GM12801 (cell line): Measurements from ENCODE around the gene OCIAD2.

Experiments used
- TF ChIP-seq, protein P1 (sequence below): IDR thresholded peaks from one replicate; pipeline ENCODE4 v1.5.1; 2011; ENCODE audit warnings: control low read depth; ENCODE audit not compliant: insufficient read length; ENCODE audit errors: extremely low read depth

OCIAD2 gene

DNA sequence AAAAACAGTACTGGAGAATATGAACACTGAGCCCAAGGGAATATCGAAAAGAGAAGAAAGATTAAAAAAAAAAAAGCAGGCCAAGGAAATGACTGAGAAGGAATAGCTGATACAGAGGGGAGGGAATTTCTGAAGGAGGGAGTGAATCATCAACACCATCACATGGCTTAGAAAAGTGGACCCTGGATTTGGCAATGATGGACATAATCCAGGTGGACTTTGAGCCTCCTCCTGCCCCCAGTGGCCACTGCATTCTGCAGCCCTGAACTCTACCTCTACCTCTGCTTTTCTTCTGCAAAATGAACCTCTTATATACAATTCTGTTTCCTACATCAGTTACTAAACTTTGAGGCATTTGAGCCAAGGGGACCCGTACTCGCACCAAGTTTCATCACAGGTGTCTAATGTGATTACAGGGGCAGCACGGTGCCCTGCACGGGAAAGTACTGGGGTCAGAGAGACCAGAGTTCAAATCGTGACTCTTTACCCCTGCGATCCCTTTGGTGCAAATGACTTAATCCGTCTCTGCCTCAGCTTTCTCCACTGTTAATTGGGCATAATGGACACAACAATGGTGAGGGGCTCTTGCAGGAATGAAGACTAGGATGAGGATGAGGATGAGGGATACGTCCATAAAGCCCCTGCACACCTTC, 1.1 kb downstream of the OCIAD2 start:
- TF ChIP-seq, protein P1, sequence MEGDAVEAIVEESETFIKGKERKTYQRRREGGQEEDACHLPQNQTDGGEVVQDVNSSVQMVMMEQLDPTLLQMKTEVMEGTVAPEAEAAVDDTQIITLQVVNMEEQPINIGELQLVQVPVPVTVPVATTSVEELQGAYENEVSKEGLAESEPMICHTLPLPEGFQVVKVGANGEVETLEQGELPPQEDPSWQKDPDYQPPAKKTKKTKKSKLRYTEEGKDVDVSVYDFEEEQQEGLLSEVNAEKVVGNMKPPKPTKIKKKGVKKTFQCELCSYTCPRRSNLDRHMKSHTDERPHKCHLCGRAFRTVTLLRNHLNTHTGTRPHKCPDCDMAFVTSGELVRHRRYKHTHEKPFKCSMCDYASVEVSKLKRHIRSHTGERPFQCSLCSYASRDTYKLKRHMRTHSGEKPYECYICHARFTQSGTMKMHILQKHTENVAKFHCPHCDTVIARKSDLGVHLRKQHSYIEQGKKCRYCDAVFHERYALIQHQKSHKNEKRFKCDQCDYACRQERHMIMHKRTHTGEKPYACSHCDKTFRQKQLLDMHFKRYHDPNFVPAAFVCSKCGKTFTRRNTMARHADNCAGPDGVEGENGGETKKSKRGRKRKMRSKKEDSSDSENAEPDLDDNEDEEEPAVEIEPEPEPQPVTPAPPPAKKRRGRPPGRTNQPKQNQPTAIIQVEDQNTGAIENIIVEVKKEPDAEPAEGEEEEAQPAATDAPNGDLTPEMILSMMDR, result no peak

DNA sequence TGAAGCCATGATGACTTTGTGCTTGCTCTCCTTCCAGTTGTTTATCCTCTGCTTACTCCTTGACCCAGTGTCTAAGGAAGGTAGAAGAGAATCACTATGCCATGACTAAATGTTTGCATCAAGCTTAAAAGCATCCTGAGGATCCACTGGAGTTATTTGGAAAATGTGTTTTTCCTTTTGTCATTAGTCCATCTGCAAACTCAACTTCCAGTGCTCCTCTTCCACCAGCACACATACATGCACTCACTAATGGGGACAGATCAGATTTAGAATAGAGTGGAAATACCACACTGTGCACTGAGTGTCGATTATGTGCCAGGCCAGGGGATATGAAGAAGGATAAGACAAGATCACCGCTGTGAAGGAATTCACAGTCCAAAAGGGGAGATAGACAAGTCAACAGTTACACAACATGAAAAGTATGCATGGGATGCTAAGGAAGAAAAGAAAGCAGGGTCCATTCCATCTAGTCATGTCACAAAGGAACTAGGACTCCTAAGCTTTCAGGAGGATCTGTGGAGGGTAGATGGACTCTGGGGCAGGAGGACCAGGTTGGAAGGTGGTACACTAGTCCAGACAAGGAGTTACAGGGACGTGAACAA, 1.9 kb downstream of the OCIAD2 start:
- TF ChIP-seq, protein P1, result no peak

DNA sequence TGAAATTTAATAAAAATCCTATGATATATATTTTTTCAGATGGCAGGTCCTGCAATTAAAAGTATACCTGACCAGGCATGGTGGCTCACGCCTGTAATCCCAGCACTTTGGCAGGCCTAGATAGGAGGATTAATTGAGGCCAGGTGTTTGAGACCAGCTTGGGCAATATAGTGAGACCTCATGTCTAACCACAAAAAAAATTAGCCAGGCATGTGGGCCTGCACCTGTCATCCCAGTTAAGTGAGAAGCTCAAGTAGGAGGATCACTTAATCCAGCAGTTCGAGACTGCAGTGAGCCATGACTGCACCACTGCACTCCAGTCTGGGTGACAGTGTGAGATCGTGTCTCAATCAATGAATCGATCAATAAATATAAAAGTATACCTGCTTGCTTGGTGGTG, 2.5 kb downstream of the OCIAD2 start:
- TF ChIP-seq, protein P1, result no peak

DNA sequence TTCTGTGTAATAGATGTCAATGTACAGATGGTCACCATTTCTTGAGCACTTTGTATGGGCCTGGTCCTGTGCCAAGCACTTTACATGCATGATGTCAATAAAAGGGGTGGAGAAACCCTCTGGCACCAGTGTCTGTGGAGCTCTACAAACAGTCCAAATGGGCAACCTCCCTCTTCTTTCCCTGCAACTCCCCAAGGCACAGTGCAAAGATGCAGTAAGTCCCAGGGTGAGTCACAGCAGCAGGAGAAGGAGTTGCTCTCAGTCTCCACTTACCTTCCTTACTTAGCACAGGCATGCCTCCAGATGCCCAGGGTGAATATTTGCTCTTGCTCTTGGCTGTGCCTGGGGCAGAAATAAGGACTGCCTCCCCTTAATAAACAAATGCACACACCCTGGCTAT, 4.3 kb downstream of the OCIAD2 start:
- TF ChIP-seq, protein P1, result no peak

DNA sequence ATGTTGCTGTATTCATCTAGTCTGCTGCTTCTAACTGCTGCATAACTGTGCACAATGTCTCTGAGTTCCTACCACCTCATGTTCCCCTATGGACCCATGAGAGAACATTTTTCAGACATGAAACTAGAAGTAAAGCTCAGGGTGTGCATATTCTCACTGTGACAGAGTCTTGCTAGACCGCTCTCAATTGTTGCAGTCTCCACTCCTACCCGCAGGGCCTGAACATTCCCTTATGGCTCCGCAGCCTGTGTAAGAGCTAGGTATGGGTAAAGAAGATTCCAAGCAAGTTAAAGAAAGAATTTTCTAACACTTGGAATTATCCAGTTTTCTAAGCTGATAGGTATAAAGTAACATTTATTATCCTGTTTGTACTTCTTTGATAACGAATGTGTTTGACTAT, 5.4 kb downstream of the OCIAD2 start:
- TF ChIP-seq, protein P1, result no peak

DNA sequence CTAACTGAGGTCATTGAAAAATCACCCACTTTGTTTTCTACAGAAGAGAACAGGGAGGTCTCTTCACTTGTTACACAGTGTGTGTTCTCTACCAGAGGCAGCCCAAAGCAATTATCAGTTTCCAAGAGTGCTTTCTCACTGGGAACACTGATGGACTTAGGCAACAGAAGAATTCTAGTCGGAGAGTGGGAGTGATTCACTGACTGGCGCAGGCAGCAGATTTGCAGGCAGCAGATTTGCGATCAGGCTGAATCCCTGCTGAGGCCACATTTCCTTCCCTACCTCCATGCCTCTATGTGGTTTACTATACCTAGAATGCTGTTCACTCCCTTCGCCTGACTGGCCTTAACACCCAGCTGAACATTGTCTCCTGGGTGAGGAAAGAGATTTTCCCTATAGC, 6.6 kb downstream of the OCIAD2 start:
- TF ChIP-seq, protein P1, result no peak

DNA sequence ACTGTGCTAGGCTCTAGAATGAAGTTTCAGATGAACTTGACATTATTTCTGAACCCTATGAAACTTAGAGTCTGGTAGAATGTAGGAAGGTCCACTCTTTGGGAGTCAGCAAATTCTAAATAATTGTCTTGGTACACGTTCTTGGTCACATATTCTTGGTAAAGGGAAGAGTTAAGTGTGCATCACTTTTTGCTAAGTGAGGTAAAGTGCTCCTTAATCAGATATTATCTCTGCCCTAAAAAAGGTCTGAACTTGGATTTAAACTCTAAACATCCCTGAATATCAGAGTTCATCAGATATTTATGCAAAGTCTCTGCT, 7.2 kb downstream of the OCIAD2 start:
- TF ChIP-seq, protein P1, result no peak
